ENCODE results near the gene SLC35C1. TPM values are rescaled to one million over a fixed set of nuclear protein-coding genes. Genes with fewer than 3 reads are reported as not detected.

Gene SLC35C1
- total and polyA plus RNA-seq, 2 of the 8 experiments (the other 6 are each of a cell fraction or from before 2014, with no cell fraction given) = 4.6 to 10.6 TPM

DNA sequence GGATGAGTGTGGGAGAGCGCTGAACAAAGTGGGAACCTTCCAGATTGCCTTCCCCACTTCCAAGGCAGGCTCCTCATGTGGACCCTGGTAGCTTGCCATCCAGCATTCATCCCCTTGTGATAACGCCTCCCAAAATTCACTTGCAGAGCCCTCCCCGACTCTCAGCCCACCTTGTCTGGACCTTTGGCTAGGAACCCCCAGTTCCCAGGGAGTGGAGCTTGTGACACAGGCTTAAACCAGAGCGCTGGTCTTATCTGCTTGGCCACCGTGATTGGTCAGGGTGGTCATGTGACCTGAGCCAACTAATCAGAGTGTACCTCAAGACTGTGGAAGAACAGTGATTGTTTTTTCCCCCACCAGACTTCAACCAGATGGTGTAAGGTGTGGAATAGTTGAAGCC, 9.6 kb upstream of the SLC35C1 start:
- Histone ChIP-seq H4K91ac (replicated peaks; ENCODE audit: insufficient read length, low read length) (no peak overlapping the region), H3K4me1 (replicated peaks in 1 of 4; ENCODE audit: control insufficient read depth in 3 of 4, insufficient read depth in 4 of 4, low read length in 3 of 4) (no peaks in the 10 kb centered on the region; a peak in 1 of 7 replicates), H4K8ac (ENCODE audit: extremely low read depth, insufficient read depth, low read length) (no peak overlapping the region), H3K14ac (ENCODE audit: insufficient read length) (no peak overlapping the region), H3K4me3 (ENCODE audit: extremely low read depth in 1 of 4, insufficient read depth in 2 of 4, low read depth in 3 of 4, low read length in 4 of 4) (no peak overlapping the region), H3K4me2 (ENCODE audit: insufficient read depth in 1 of 2, low read depth in 2 of 2, low read length in 2 of 2) (no peak overlapping the region), H2BK5ac (ENCODE audit: low read depth, low read length) (no peak overlapping the region), H4K20me1 (replicated peaks in 1 of 2; ENCODE audit: control insufficient read depth in 1 of 2, insufficient read depth in 2 of 2, low read length in 2 of 2) (no peaks in the 10 kb centered on the region), H3K23ac (ENCODE audit: insufficient read length) (no peak overlapping the region), H3K18ac (ENCODE audit: extremely low read depth, low read length) (no peak overlapping the region), H3K56ac (replicated peaks; ENCODE audit: insufficient read length, low read depth, low read length) (no peak overlapping the region), H2BK120ac (replicated peaks; ENCODE audit: low read depth, low read length) (no peak overlapping the region), H2BK12ac (ENCODE audit: low read depth, low read length) (no peak overlapping the region), H3K79me2 (ENCODE audit: control insufficient read depth in 1 of 2, insufficient read depth in 2 of 2, low read length in 2 of 2) (no peaks in the 10 kb centered on the region), H3K36me3 (ENCODE audit: control insufficient read depth in 2 of 4, insufficient read depth in 4 of 4, low read length in 3 of 4) (no peaks in the 10 kb centered on the region), H3K79me1 (ENCODE audit: low read depth, low read length) (no peaks in the 10 kb centered on the region), H2BK20ac (ENCODE audit: low read length) (no peak overlapping the region), H2AK5ac (ENCODE audit: low read depth, low read length) (no peak overlapping the region), H3K27me3 (replicated peaks in 1 of 4; ENCODE audit: control insufficient read depth in 3 of 4, extremely low read depth in 1 of 4, insufficient read depth in 3 of 4, low read length in 3 of 4) (no peaks in the 10 kb centered on the region), H3K9ac (replicated peaks in 1 of 4; ENCODE audit: extremely low read depth in 1 of 4, low read depth in 3 of 4, low read length in 3 of 4) (no peak overlapping the region), H3K23me2 (ENCODE audit: low read depth, low read length) (no peaks in the 10 kb centered on the region), H4K5ac (ENCODE audit: insufficient read length, low read depth, low read length) (no peak overlapping the region), H3K9me3 (ENCODE audit: insufficient read depth in 2 of 2, low read depth in 1 of 2, low read length in 1 of 2) (no peaks in the 10 kb centered on the region), H3K27ac (ENCODE audit: low read depth, low read length) (no peak overlapping the region), H3K4ac (replicated peaks; ENCODE audit: insufficient read length, low read depth, low read length) (no peak overlapping the region), H2AFZ (ENCODE audit: low read length) (peak overlapping the region; percentile 86), H2BK15ac (ENCODE audit: low read length) (no peak overlapping the region)
- 95% methylated on average over 4 of the region's 5 CpGs; no CpG with 5 or more reads in 1 of the 2 experiments for WGBS, 2 experiments (ENCODE audit: extremely low coverage in 1 of 2, insufficient coverage in 1 of 2, insufficient read length in 1 of 2, insufficient replicate concordance in 2 of 2, low coverage in 1 of 2, low lambda C conversion rate in 2 of 2, missing lambda C conversion rate in 1 of 2)
- ChIA-PET POLR2A (ENCODE audit: partially characterized antibody) (interaction anchor here (1.4 kb wide), 1 partner anchor 10 kb away, joined by 3 read pairs; no protein-coding TSS in a partner anchor), CTCF (ENCODE audit: partially characterized antibody) (interaction anchor here (0.6 to 1.8 kb wide), 3 partner anchors 24 to 327 kb away, joined by 3 to 8 read pairs (median 4); no protein-coding TSS in a partner anchor)
- DNase-seq (ENCODE audit: low read depth in 1 of 2, low spot score in 2 of 2) = peak in 1 of 2 experiments; percentile 43
- no peak for FAIRE-seq
- TF ChIP-seq, protein P1, sequence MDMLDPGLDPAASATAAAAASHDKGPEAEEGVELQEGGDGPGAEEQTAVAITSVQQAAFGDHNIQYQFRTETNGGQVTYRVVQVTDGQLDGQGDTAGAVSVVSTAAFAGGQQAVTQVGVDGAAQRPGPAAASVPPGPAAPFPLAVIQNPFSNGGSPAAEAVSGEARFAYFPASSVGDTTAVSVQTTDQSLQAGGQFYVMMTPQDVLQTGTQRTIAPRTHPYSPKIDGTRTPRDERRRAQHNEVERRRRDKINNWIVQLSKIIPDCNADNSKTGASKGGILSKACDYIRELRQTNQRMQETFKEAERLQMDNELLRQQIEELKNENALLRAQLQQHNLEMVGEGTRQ (IDR thresholded peaks at IDR 0.05; ENCODE audit: low read length) = peak; percentile 45; the same call in 1 of the 2 replicates
- TF ChIP-seq BCL11A (IDR thresholded peaks at IDR 0.05; ENCODE audit: low read depth in 2 of 2, low read length in 2 of 2) (no peak), ZNF274 (IDR thresholded peaks at IDR 0.05; ENCODE audit: borderline replicate concordance, extremely low read depth, low read length) (no peak), KDM4A (IDR thresholded peaks at IDR 0.05; ENCODE audit: low read depth, low read length, severe bottlenecking) (no peak)

Data from H1 (cell line).